ENCODE results near the gene CDK17.

The CDK17 gene

GRCh38 chr12:96329545-96329944 is 70.7 kb downstream of the CDK17 start:
- Histone ChIP-seq H3K4me1 (peaks cover 22% of the 10 kb centered on the region), H2AFZ (no peak overlapping the region), H3K27ac (no peak overlapping the region), H3K9ac (no peak overlapping the region), H3K4me3 (ENCODE audit: low read depth, low read length) (no peak overlapping the region), H3K79me2 (peaks cover 9% of the 10 kb centered on the region), H3K27me3 (ENCODE audit: control insufficient read depth, insufficient read depth, low read length) (no peaks in the 10 kb centered on the region), H3K9me3 (ENCODE audit: control insufficient read depth, low read length) (no peaks in the 10 kb centered on the region), H3K4me2 (ENCODE audit: low read length) (no peak overlapping the region), H3K36me3 (ENCODE audit: control insufficient read depth, insufficient read depth, low read length) (no peaks in the 10 kb centered on the region)
- TF ChIP-seq CTCF (IDR thresholded peaks at IDR 0.05), result no peak

- Histone ChIP-seq H3K4me1 (peaks cover 22% of the 10 kb centered on the region), H3K27ac (no peak overlapping the region), H2AFZ (no peak overlapping the region), H3K4me3 (ENCODE audit: low read depth, low read length) (no peak overlapping the region), H3K27me3 (ENCODE audit: control insufficient read depth, insufficient read depth, low read length) (no peaks in the 10 kb centered on the region), H3K79me2 (peaks cover 9% of the 10 kb centered on the region), H3K4me2 (ENCODE audit: low read length) (no peak overlapping the region), H3K36me3 (ENCODE audit: control insufficient read depth, insufficient read depth, low read length) (no peaks in the 10 kb centered on the region), H3K9ac (no peak overlapping the region), H3K9me3 (ENCODE audit: control insufficient read depth, low read length) (no peaks in the 10 kb centered on the region)
- TF ChIP-seq CTCF (IDR thresholded peaks at IDR 0.05), result no peak
These were observed 71.2 kb downstream of the CDK17 start for GRCh38 chr12:96329018-96329417.

GRCh38 chr12:96327889-96328288 is 72.3 kb downstream of the CDK17 start:
- peaks cover 22% of the 10 kb centered on the region for H3K4me1 ChIP-seq
- peaks cover 9% of the 10 kb centered on the region for H3K79me2 ChIP-seq
- no peak overlapping the region for H3K27ac ChIP-seq
- no peak overlapping the region for H2AFZ ChIP-seq
- H3K9me3 ChIP-seq (ENCODE audit: control insufficient read depth, low read length), result no peaks in the 10 kb centered on the region
- no peak for TF ChIP-seq CTCF (IDR thresholded peaks at IDR 0.05)
- no peaks in the 10 kb centered on the region for H3K36me3 ChIP-seq (ENCODE audit: control insufficient read depth, insufficient read depth, low read length)
- H3K4me2 ChIP-seq (ENCODE audit: low read length), result no peak overlapping the region
- H3K27me3 ChIP-seq (ENCODE audit: control insufficient read depth, insufficient read depth, low read length), result no peaks in the 10 kb centered on the region
- no peak overlapping the region for H3K4me3 ChIP-seq (ENCODE audit: low read depth, low read length)
- H3K9ac ChIP-seq, result no peak overlapping the region

GRCh38 chr12:96327346-96327745 is 72.9 kb downstream of the CDK17 start:
- Histone ChIP-seq H3K4me1 (peaks cover 22% of the 10 kb centered on the region), H3K36me3 (ENCODE audit: control insufficient read depth, insufficient read depth, low read length) (no peaks in the 10 kb centered on the region), H2AFZ (no peak overlapping the region), H3K9ac (no peak overlapping the region), H3K9me3 (ENCODE audit: control insufficient read depth, low read length) (no peaks in the 10 kb centered on the region), H3K79me2 (peaks cover 9% of the 10 kb centered on the region), H3K27me3 (ENCODE audit: control insufficient read depth, insufficient read depth, low read length) (no peaks in the 10 kb centered on the region), H3K4me2 (ENCODE audit: low read length) (no peak overlapping the region), H3K27ac (no peak overlapping the region), H3K4me3 (ENCODE audit: low read depth, low read length) (no peak overlapping the region)
- TF ChIP-seq CTCF (IDR thresholded peaks at IDR 0.05), result no peak

GRCh38 chr12:96326628-96327227 is 73.5 kb downstream of the CDK17 start:
- Histone ChIP-seq H3K9ac (no peak overlapping the region), H3K4me3 (ENCODE audit: low read depth, low read length) (no peak overlapping the region), H3K36me3 (ENCODE audit: control insufficient read depth, insufficient read depth, low read length) (no peaks in the 10 kb centered on the region), H3K27ac (no peak overlapping the region), H3K4me2 (ENCODE audit: low read length) (no peak overlapping the region), H3K27me3 (ENCODE audit: control insufficient read depth, insufficient read depth, low read length) (no peaks in the 10 kb centered on the region), H3K4me1 (peaks cover 22% of the 10 kb centered on the region), H3K79me2 (peaks cover 5% of the 10 kb centered on the region), H3K9me3 (ENCODE audit: control insufficient read depth, low read length) (no peaks in the 10 kb centered on the region), H2AFZ (no peak overlapping the region)
- TF ChIP-seq CTCF (IDR thresholded peaks at IDR 0.05), result no peak
